ENCODE results near the gene SNX32.

The SNX32 gene

DNA sequence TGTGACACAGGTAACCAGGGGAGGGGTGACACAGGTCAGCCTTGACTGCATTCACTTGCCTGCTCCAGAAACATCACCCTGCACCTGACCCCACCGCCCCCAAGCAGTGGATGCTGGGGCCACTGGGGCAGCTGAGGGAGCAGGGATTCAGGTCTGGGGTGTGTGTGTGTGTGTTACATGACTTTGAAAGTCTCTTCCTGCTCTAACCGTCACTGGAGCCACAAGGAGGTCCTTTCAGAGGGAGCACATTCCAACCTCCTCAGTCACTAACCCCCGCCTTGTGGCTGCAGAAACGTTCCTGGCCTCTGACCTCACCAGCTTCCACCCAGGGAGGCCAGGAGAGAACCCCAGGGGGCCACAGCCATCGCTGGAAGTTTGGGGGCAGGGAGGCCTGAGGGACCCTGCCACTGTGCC is 69.3 kb downstream of the SNX32 start:
- DNase-seq (ENCODE audit: low read depth) = no peak

All from CMK (cell line).